ENCODE measurements around the gene TMEM74B. TPM values are rescaled to one million over a fixed set of nuclear protein-coding genes. Genes with fewer than 3 reads are reported as not detected.
"Not testable (repeated sequence)": the region's sequence is repeated elsewhere in the genome, so short reads cannot be mapped to it uniquely, and the experiment has no call there.

The TMEM74B gene
- polyA plus RNA-seq, 5 donors: 10.3 to 16.0 (median 12.1) TPM

DNA sequence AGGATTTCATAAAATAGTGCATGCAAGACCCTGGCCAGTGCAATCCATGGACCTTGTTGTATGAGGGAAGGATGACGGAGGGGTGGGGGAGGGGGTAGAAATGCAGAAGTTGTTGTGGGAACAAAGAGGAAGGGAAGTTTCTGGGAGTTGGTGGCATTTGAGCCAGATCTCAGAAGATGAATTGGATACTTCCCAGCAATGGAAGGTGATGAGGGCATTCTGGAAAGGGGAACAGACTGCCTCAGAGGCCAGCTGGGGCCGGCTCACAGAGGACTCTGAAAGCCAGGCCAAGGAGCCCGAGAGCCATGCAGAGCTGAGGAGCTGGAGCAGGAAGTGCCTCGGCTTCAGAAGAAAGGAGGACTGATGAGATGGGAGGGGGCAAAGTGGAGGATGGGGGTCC lies 2.7 kb downstream of the TMEM74B start:
- DNase-seq: no peak

DNA sequence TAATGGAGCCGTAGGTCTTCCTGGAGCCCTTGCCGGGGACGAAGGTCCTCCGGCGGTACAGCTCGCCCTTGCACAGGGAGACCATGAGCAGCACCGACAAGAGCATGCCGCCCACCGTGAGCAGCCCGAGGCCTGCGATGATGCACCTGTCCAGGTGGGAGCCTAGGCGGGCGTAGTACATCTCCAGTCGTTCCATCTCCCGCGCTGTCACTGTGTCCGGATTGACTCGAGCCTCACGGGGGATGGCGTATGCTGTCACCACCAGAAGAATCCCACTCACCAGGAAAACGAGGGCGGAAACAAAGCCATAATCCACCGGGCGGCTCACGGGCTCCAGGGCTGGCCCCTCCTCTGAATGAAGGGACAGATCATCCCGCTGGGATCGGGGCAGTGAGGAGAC lies 3.8 kb downstream of the TMEM74B start:
- no peak for DNase-seq

DNA sequence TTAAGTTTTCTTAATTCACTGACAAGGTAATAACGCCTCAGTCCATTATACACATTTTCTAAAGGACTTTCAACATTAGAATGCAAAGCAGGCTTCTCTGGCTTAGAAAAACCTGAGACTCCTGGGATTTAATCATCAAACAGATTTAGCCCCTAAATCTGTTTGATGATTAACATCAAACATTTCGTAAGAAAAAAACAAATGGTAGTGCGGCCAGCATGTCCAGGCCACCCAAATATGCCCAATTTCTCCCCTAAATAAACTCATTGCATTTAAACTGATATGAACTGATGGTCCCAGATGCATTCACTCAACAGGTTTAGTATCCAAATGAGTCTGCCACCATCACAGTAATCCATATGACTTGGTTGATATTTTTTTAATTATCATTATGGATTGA lies 6.2 kb downstream of the TMEM74B start:
- no peak for DNase-seq

DNA sequence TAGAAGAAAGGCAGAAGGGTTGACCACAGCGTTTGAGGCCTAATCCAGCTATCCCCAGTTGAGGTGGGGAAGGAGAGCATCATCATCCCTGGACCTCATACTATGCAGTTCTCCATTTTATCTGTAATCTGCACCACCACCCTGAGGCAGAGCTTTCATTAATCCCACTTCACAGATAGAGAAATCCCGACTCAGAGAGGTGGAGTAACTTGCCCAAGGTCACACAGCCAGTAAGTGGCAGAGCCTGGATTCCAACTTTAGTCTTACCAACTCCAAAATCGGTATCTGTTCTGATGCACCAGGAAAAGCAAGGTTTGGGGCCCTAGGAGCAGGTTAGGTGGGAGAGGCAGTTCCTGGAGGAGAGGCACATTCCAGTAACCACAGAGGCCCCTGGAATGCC lies 6.7 kb downstream of the TMEM74B start:
- no peak for DNase-seq

DNA sequence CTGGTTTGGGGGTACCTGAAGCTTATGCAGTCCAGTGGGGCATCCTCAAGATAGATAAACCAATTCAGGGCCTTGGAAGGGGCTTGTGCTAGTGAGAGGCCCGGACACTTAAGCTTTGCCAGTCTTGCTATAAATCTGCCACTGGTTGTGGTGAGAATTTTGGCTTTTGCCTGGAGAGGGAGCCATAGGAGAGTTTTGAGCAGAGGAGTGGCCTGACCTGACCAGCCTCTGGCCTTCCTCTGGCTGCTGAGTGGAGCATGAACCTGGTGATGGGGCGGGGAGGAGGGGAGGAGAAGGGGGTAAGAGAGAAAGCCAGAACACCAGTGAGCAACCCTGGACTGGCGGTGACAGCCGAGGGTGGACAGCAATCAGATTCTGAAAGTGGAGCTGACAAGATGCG lies 7.1 kb downstream of the TMEM74B start:
- no peak for DNase-seq

DNA sequence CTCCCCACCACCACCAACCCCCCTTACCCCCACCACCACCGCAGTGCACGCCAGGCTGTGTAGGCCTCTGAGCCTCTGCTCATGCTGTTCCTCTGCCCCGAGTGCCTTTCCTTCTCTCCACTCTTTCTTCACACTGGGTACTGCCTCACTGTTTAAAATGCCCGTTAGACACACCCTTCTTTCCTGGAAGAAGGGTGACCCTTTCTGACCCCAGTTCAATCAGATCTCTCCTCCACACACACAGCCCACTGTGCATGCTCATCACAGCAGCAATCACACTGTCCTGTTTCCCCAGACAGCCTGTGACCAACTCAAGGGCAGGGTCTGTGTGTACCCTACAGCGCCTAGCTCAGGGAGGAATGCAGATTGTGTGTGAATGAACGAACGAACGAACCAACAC lies 10.0 kb downstream of the TMEM74B start:
- DNase-seq: no peak

DNA sequence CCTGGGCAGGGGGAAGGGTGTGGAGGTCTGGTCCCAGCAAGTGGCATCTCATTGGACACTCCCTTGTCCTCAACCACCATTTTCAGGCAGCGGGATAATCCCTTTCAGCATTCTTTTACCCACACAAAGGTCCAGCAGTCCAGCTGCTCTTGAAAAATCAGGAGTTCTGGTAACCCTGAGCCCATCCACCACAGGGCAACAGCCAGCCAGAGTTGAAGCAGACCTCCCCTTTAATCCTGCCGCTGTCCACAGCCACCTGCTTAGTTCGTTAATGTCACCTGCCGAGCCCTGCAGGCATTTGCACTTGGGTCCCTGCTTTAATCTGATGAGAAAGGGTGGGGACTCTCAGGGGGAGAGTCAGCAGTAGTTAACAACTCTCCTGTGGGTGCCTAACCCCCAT lies 11.1 kb downstream of the TMEM74B start:
- DNase-seq: no peak

DNA sequence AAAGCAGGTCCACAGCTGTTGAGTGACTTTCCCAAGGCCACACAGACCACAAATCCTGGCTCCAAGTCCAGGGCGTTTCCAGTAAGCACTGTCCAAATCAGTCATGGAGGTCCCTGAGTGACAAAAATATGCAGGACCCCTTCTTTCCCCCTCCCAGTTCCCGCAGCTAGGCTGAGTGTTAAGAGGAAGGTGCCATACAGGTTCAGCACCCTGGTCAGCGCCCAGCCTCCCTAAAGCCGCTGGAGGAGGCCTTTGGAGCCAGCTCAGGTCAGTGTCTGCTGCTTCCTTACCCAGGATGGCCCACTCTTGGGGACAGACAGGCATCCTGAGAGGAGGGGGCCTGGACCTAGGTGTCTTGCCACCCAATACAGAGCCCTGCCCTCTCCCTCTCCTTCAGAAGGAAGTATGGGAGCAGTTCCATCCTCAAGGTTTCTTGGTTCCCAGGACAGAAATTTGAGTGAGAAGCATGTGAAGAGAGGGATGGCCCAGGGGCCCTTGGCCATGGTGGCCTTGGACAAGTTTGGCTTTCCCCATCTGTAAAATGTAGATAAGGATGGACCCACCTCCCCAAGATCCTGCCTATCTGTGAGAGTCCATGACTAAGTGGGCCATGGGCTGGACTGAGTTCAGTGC lies 13.2 kb downstream of the TMEM74B start:
- DNase-seq: peak in 1 of 2 donors; percentile 28

DNA sequence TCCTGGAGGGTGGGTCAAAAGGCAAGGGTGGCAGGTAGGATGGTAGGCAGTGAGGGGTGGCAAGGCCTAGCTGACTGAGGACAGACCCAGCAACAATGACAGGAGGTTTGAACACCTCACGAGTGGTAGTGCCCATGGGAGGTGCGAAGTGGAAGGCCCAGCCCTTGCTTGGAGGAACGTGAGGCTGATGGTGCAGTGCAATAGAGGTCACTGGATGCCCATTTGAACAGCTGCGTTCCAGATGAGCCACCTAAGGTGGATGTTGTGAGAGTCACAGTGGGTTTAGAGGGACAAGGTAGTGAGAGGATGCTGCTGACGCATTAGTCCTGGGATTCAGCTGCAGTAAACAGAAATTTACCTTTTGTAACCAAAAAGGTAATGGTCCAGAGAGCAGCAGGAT lies 15.6 kb downstream of the TMEM74B start:
- no peak for DNase-seq

DNA sequence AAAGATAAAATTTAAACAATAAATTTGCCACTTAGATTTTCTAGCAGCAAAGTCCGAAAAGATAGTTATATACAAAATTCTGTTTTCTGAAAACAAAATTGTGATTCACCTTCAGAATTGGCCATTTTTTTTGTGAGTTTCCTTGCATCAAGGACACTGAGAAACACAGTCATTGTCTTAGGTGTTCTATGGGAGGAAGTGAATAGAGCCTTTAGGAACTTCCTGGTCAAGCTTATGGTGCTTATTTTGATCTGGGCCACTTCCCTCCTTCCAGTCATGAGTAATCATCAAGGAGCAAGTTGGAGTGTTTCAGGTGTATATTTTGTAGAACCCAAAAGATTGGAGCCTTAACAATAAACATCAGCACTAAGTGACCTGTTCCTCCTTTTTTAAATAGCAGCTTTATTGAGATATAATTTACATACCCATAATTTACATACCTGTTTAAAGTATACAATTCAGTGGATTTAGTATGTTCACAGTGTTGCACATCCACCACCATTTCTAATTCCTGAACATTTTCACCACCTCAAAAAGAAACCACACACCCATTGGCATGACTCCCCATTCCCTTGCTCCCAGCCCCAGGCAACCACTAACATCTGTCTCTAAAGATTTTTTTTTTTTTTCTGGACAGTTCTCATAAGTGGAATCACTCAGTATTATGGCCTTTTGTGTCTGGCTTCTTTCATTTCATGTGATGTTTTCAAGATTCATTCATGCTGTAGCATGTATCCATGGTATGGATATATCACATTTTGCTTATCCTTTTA lies 17.6 kb downstream of the TMEM74B start:
- DNase-seq: no peak

DNA sequence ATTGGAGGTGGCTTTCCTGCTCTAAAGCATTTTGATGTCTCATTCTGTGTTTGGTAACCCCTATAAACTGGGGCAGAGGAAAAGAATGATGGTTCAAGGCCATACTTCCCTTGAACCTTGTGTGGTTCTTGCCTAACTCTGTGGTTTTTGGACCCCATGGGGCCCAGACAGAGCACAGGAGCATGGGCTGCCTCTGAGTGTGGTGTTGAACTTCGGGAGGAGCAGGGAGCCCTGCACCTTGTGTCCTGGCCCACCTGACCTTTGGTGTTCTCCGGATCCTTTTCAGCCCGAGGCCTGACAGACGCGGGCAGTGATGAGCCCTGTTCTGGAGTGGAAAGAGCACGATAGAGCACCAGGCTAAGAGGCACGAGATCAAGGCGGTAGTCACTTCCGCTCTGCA lies 18.8 kb downstream of the TMEM74B start:
- DNase-seq: no peak

DNA sequence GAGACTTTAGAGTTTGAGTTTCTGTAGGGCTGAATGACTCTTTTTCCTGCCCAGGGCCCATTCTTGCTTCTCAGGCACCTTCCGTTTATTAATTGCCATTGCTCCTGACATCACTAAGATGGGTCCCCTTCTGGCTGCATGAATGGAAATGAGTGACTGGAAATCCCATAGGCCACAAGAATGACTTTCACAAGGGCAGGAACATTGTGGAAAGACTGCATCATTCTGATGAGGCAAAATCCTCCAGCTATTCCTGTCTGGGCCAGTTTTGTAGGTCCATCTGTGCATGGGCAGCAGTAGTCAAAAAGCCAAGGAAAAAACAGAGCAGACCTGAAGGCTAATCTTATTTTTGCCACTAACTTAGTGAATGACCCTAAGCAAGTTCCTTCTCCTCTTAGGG lies 19.3 kb downstream of the TMEM74B start:
- DNase-seq: no peak

DNA sequence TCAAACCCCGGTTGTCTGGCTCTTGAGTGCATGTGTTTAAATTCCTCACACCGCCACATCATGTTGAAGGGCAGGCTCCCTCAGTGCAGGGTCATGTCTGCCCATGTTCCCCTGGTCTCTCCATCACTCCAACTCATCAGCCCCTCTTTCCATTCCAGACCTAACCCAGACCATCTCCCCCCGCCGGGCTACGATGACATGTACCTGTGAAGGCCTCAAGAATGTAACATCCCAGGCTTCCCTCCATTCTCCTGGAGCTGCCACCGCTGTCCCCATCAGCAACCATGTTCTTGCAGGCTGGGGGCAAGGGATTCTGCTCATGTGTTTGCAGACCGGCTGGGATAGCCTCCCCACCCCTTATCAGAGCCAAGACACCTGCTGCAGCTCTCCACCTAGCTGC lies 19.9 kb downstream of the TMEM74B start:
- DNase-seq: no peak

DNA sequence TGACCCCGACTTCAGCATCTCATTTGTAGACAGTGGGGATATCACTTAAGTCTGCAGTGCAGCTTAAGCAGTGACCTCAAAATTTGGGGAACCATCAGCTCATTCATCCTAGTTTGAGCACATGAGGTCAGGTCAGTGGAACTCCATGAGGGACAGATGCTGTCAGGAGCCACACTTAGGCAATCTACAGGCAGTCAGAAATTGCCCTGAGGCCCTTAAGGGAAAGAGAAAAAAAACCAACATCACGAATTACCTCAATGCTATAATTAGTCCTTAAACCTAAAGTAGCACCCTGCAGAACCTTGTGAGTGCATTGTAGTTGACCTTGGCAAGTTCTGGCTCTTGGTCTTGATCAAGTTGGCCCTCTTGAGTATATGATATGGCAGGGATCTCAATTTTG lies 21.1 kb downstream of the TMEM74B start:
- no peak for DNase-seq

DNA sequence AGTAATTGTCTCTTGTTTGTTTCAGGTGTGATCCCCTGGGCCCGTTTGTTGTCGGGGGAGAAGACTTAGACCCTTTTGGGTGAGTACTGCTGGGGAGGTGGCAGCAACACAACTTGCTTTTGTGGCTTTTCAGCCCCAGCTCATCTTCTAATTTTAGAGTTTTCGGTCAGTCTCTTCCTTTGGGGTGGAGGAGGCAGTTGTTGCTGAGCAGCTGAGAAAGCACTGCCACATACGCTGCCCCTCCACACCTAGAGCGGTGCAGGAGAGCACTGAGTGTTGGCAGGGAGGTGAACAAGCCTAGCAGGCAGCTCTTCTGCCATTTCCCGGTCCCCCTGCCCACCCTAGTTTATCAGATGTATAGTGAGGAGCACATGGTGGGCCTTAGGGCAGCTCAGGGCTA lies 21.7 kb downstream of the TMEM74B start:
- DNase-seq: no peak

DNA sequence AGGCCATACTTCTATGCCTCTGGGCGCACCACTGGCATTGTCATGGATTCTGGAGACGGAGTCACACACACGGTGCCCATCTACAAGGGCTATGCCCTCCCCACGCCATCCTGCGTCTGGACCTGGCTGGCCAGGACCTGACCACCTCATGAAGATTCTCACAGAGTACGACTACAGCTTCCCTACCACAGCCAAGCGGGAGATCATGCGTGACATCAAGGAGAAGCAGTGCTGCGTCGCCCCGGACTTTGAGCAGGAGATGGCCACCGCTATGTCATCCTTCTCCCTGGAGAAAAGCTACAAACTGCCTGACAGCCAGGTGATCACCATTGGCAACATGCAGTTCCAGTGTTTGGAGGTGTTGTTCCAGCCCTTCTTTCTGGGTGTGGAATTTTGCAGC lies 23.8 kb downstream of the TMEM74B start:
- DNase-seq: no peak

DNA sequence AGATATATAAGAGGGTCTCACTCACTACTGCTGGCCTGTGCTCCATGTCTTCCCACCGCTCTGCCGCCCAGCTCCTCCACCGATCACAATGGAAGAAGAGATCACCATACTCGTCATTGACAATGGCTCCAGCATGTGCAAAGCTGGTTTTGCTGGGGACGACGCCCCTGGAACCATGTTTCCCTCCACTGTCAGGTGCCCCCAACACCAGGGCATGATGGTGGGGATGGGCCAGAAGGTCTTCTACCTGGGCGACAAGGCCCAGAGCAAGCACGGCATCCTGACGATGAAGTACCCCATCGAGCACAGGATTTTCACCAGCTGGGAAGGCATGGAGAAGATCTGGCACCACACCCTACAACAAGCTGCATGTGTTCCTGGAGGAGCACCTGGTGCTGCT lies 24.3 kb downstream of the TMEM74B start:
- no peak for DNase-seq

DNA sequence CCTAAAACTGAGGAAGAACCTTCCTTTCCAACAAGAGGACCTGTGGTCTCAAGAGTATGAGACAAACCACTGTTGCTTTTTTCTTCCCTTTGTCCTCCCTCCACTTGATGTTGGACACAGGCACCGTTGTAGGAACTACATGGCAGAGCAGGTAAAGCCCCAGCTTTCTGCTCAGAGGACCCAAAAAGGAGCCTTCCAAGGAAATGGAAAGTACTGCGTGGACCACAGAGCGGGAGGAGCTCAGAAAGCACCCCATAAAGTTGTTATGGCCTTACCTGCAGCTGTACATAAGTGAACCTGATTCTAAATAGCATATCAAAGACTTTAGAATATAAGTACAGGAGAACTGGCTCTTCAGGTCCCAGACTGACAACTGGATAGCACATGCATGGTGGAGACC lies 29.4 kb downstream of the TMEM74B start:
- DNase-seq: no peak

DNA sequence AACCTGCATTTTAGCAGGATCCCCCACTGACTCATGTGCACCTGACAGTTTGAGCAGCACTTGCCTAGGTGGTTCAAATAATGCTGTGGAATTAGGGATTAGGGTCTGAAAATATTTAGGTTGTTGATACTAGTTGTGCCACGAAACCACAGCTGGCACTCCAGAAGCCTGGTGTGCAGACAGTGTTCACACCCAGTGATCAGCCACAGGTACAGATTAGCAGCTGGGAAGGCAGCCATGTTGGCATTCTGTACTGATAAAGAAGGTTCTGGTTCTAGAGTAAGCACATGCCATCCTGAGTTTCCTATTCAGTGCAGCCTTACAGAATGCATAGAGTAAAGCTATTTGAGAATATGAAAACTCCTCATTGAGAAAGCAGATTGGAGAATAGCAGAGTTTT lies 30.1 kb downstream of the TMEM74B start:
- no peak for DNase-seq

DNA sequence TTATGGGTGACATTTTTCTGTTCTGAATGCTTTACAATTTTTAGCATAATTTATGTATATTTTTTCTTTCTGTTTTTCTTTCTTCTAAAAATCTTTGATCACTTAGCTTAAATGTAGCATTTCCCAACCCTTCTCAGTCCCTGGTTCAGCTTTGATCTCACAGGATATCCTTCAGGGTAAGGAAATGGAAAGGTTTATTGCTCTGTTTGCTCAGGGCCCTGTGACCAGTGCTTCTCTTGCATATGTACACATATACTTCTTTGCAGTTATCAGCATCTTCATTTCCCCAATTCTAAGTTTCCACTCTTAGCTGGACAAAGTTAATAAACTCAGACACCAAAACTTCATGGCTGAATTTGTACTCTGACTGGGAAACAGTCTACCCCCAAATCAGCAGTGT lies 30.6 kb downstream of the TMEM74B start:
- DNase-seq: no peak

DNA sequence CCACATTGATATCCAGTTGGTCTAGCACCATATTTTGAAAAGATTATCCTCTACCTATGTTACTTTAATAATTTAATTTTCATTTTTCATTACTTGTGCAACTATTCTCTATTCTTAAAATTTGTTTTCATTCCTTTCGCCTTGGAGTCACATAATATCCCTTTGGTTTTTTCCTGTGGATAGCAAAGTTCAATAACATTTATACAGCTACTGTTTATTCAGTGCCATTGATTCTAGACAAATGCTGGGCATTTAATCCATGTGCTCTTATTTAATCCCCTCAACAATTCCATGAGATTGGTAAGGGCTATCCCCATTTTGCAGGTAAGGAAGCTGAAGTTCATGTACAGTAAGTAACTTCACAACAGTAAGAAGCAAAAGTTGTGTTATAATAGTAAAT lies 33.8 kb downstream of the TMEM74B start:
- DNase-seq: no peak

DNA sequence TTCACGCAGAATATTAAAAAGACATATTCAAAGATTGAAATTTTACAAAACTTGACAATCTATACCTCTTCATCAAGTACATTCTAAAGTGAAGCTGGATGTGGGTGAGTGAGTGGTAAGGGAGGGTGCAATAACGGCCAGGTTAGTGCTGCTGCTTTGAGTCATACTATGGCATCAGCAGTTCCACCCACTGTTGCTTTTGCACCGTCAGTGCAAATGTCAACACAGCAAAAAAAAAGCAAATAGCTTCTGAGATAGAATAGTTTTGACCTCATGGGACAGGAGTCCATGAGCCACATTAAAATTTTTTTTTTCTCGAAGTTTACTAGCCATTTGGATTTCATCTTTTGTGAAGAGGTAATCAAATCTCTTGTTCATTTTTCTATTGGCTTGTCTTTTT lies 34.6 kb downstream of the TMEM74B start:
- DNase-seq: no peak

DNA sequence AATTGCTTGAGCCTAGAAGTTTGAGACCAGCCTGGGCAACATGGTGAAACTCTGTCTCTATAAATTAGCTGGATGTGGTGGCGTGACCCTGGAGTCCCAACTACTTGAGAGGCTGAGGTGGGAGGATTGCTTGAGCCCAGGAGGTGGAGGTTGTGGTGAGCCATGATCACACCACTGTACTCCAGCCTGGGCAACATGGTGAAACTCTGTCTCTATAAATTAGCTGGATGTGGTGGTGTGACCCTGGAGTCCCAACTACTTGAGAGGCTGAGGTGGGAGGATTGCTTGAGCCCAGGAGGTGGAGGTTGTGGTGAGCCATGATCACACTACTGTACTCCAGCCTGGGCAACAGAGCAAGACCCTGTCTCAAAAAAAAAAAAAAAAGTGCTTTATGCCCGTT lies 35.0 kb downstream of the TMEM74B start:
- not testable (repeated sequence) for DNase-seq

DNA sequence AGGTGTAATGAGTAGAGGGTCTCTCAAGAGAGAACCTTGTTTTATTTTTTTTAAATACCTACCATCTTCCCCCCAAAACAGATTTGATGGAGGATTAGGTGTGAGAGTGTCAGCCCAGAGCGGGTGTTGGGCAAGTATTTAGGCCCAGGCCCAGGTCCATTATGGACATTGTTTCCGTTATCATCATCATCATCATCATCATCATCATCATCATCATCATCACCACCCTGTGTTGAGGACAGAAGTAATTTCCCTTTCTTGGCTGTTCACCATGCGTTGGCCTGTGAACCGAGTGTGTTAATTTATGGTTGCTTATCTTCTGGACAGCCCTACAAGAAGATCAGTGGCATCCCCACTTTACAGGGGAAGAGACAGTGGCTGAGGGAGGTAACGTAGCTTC lies 37.8 kb downstream of the TMEM74B start:
- no peak for DNase-seq
